HG02884 (cell line): ENCODE measurements around the gene PLAA.
"Not testable (repeated sequence)": the region's sequence is repeated elsewhere in the genome, so short reads cannot be mapped to it uniquely, and the experiment has no call there.

Source experiments
- ATAC-seq: cut with Tn5 transposase; IDR thresholded peaks from one replicate; pipeline ENCODE4 v1.9.1; 2021; ENCODE audit warnings: mild to moderate bottlenecking, moderate library complexity; ENCODE audit not compliant: unreplicated experiment

The PLAA gene

GRCh38 chr9:26935847-26936246, 11.2 kb downstream of the PLAA start:
- ATAC-seq, result no peak

- no peak for ATAC-seq
Observed at GRCh38 chr9:26928902-26929495, 18.0 kb downstream of the PLAA start.

- no peak for ATAC-seq
Observed at GRCh38 chr9:26925609-26926008, 21.4 kb downstream of the PLAA start.

GRCh38 chr9:26919698-26920097, 27.3 kb downstream of the PLAA start:
- ATAC-seq, result no peak

GRCh38 chr9:26913138-26913668, 33.8 kb downstream of the PLAA start:
- no peak for ATAC-seq

- ATAC-seq, result no peak
Observed at GRCh38 chr9:26904671-26905070, 42.4 kb downstream of the PLAA start.

GRCh38 chr9:26904070-26904469, 43.0 kb downstream of the PLAA start:
- no peak for ATAC-seq

GRCh38 chr9:26893030-26893676, 53.9 kb downstream of the PLAA start:
- no peak for ATAC-seq

GRCh38 chr9:26892251-26893029, 54.6 kb downstream of the PLAA start, which contains the start of gene CAAP1:
TSS of gene CAAP1 (minus strand) at chr9:26892802. CDS start at chr9:26892715, 87 bp downstream.
- ATAC-seq, result peak; percentile 86

GRCh38 chr9:26891726-26892125, 55.3 kb downstream of the PLAA start:
- no peak for ATAC-seq

GRCh38 chr9:26888271-26888670, 58.8 kb downstream of the PLAA start:
- no peak for ATAC-seq

- ATAC-seq, result no peak
Observed at GRCh38 chr9:26882154-26882553, 64.9 kb downstream of the PLAA start.

- no peak for ATAC-seq
Observed at GRCh38 chr9:26880262-26880661, 66.8 kb downstream of the PLAA start.

- not testable (repeated sequence) for ATAC-seq
Observed at GRCh38 chr9:26875155-26875554, 71.9 kb downstream of the PLAA start.

GRCh38 chr9:26870292-26870691, 76.8 kb downstream of the PLAA start:
- no peak for ATAC-seq

- no peak for ATAC-seq
Observed at GRCh38 chr9:26863074-26863473, 84.0 kb downstream of the PLAA start.

- ATAC-seq, result peak; percentile 81
Observed at GRCh38 chr9:26856413-26857032, 90.5 kb downstream of the PLAA start.
